Activated T-cell treated with anti-CD3 and anti-CD28 coated beads for 24 hours (primary cell): ENCODE results near the gene LSAMP.
"Not testable (repeated sequence)": the region's sequence is repeated elsewhere in the genome, so short reads cannot be mapped to it uniquely, and the experiment has no call there.

Source experiments
- DNase-seq: peaks from one replicate; pipeline ENCODE4 v3.0.0-alpha.2; 2020; ENCODE audit warnings: low read depth

Gene LSAMP

GRCh38 chr3:116103868-116104530 is 341.3 kb downstream of the LSAMP start:
- no peak for DNase-seq

GRCh38 chr3:116102037-116102436 is 343.2 kb downstream of the LSAMP start:
- no peak for DNase-seq

- DNase-seq, result no peak
These were observed 348.1 kb downstream of the LSAMP start for GRCh38 chr3:116097226-116097625.

- no peak for DNase-seq
These were observed 348.7 kb downstream of the LSAMP start for GRCh38 chr3:116096631-116097030.

GRCh38 chr3:116093374-116093773 is 351.9 kb downstream of the LSAMP start:
- no peak for DNase-seq

GRCh38 chr3:116087426-116087825 is 357.9 kb downstream of the LSAMP start:
- DNase-seq, result no peak

- DNase-seq, result no peak
These were observed 360.1 kb downstream of the LSAMP start for GRCh38 chr3:116084999-116085791.

GRCh38 chr3:116083683-116084082 is 361.6 kb downstream of the LSAMP start:
- DNase-seq, result no peak

- no peak for DNase-seq
These were observed 366.7 kb downstream of the LSAMP start for GRCh38 chr3:116078561-116078960.

GRCh38 chr3:116077557-116077956 is 367.7 kb downstream of the LSAMP start:
- DNase-seq, result no peak

- no peak for DNase-seq
These were observed 368.2 kb downstream of the LSAMP start for GRCh38 chr3:116077059-116077458.

- DNase-seq, result not testable (repeated sequence)
These were observed 374.6 kb downstream of the LSAMP start for GRCh38 chr3:116070516-116071278.

- DNase-seq, result no peak
These were observed 375.2 kb downstream of the LSAMP start for GRCh38 chr3:116070061-116070460.

GRCh38 chr3:116069024-116069423 is 376.3 kb downstream of the LSAMP start:
- DNase-seq, result no peak

- no peak for DNase-seq
These were observed 378.0 kb downstream of the LSAMP start for GRCh38 chr3:116067326-116067725.

GRCh38 chr3:116065501-116065900 is 379.8 kb downstream of the LSAMP start:
- no peak for DNase-seq

- no peak for DNase-seq
These were observed 380.6 kb downstream of the LSAMP start for GRCh38 chr3:116064646-116065045.

- DNase-seq, result no peak
These were observed 385.7 kb downstream of the LSAMP start for GRCh38 chr3:116059421-116060096.

- DNase-seq, result no peak
These were observed 386.4 kb downstream of the LSAMP start for GRCh38 chr3:116058844-116059243.

- no peak for DNase-seq
These were observed 387.8 kb downstream of the LSAMP start for GRCh38 chr3:116057400-116058006.

- no peak for DNase-seq
These were observed 389.0 kb downstream of the LSAMP start for GRCh38 chr3:116056280-116056679.

- DNase-seq, result no peak
These were observed 392.3 kb downstream of the LSAMP start for GRCh38 chr3:116053017-116053416.
